HCT116 (cell line): ENCODE data around the gene FYCO1. TPM values are rescaled to one million over a fixed set of nuclear protein-coding genes. Genes with fewer than 3 reads are reported as not detected.

Experiments used
- ATAC-seq: fragments of 200-7000 bp; cut with Tn5 transposase; 2 replicates; pipeline ENCODE4 v1.9.1; 2020; ENCODE audit warnings: mild to moderate bottlenecking, moderate library complexity
- BruUV-seq: library from RNA; stranded (reverse); fragments of 400-500 nt; replicated peaks from 2 replicates; lab custom pipeline; 2021; lab: Mats Ljungman, UMichigan
- CTCF ChIA-PET: fragments of 300-600 bp; sonication (Branson Sonifier 250); formaldehyde crosslinking; loops from one replicate; lab custom pipeline; 2021; ENCODE audit warnings: antibody characterized with exemption; lab: Charles Lee
- POLR2A ChIA-PET: fragments of 300-600, 350-600 bp; sonication (Branson Sonifier 250); formaldehyde crosslinking; loops from one replicate; lab custom pipeline; 2021; ENCODE audit warnings: antibody characterized with exemption; lab: Charles Lee
- RAD21 ChIA-PET, 2 experiments: fragments of 300-600 bp; sonication (Branson Sonifier 250); formaldehyde crosslinking; loops; one replicate each; lab custom pipeline; 2023; ENCODE audit warnings: low total read pairs in 2 of 2; ENCODE audit not compliant: uncharacterized antibody in 2 of 2, unreplicated experiment in 2 of 2, low non-redundant PET in 1 of 2; lab: Charles Lee
- DNase-seq: peaks from one replicate; pipeline ENCODE4 v3.0.0-alpha.2; 2010; ENCODE audit warnings: low read depth, low spot score
- H2AFZ ChIP-seq: fragments of 200-600 bp; shearing (Covaris generic), sonication (generic); 2 replicates; pipeline ENCODE4 v1.6.1; 2017; ENCODE audit warnings: low read depth, mixed run types, mixed read lengths, antibody characterized with exemption, low read length; ENCODE audit not compliant: poor library complexity, severe bottlenecking
- H3K27ac ChIP-seq: 2 replicates; pipeline ENCODE4 v1.5.1; 2012; ENCODE audit warnings: low read depth, low read length
- H3K27me3 ChIP-seq: fragments of 200-600 bp; sonication (generic); 2 replicates; pipeline ENCODE4 v1.6.1; 2016; ENCODE audit warnings: mixed run types, low read length, mixed read lengths; ENCODE audit not compliant: insufficient read depth
- H3K36me3 ChIP-seq, 2 experiments: fragments of 200-500 bp in 1 of 2; fragments of 200-600 bp in 1 of 2; sonication (Bioruptor generic) in 1 of 2; sonication (generic) in 1 of 2; 2 replicates each; pipeline versions ENCODE4 v1.5.1 to v1.6.1; 2014 to 2016; ENCODE audit warnings: low read length in 2 of 2, inconsistent platforms in 1 of 2, mixed read lengths in 1 of 2, mixed run types in 1 of 2; ENCODE audit not compliant: insufficient read depth in 2 of 2, control insufficient read depth in 1 of 2
- H3K4me1 ChIP-seq, 2 experiments: fragments of 200-600 bp in 1 of 2; sonication (generic) in 1 of 2; 2 replicates each; pipeline versions ENCODE4 v1.5.1 to v1.6.1; 2012 to 2017; ENCODE audit warnings: low read length in 2 of 2, inconsistent platforms in 1 of 2, mild to moderate bottlenecking in 1 of 2, mixed read lengths in 1 of 2, mixed run types in 1 of 2, moderate library complexity in 1 of 2; ENCODE audit not compliant: insufficient read depth in 2 of 2, control insufficient read depth in 1 of 2
- H3K4me2 ChIP-seq: fragments of 200-600 bp; sonication (generic); 2 replicates; pipeline ENCODE4 v1.6.1; 2017; ENCODE audit warnings: mixed run types, low read length, mixed read lengths
- H3K4me3 ChIP-seq, 2 experiments: fragments of 200-600 bp in 1 of 2; sonication (generic) in 1 of 2; replicated peaks in 1 of 2; 2 replicates each; pipeline ENCODE4 v1.5.1; 2011 to 2016; ENCODE audit warnings: low read length in 2 of 2, control low read depth in 1 of 2, low read depth in 1 of 2, mild to moderate bottlenecking in 1 of 2, mixed read lengths in 1 of 2, mixed run types in 1 of 2
- H3K79me2 ChIP-seq: fragments of 200-600 bp; sonication (generic); 2 replicates; pipeline ENCODE4 v1.6.1; 2017; ENCODE audit warnings: mild to moderate bottlenecking, mixed run types, low read length, moderate library complexity, mixed read lengths; ENCODE audit not compliant: insufficient read depth
- H3K9ac ChIP-seq: fragments of 200-600 bp; sonication (generic); 2 replicates; pipeline ENCODE4 v1.6.1; 2016; ENCODE audit warnings: low read length, mixed read lengths
- H3K9me2 ChIP-seq: fragments of 200-600 bp; sonication (generic), shearing (Covaris generic); 2 replicates; pipeline ENCODE4 v1.6.1; 2017; ENCODE audit warnings: mixed run types, mild to moderate bottlenecking, moderate library complexity; ENCODE audit not compliant: insufficient read depth
- H3K9me3 ChIP-seq, 2 experiments: fragments of 200-500 bp in 1 of 2; fragments of 200-600 bp in 1 of 2; sonication (Bioruptor generic) in 1 of 2; sonication (generic) in 1 of 2; 2 replicates each; pipeline ENCODE4 v1.6.1; 2014 to 2017; ENCODE audit warnings: low read length in 2 of 2, mixed read lengths in 2 of 2, inconsistent platforms in 1 of 2, low read depth in 1 of 2, mild to moderate bottlenecking in 1 of 2, mixed run types in 1 of 2, moderate library complexity in 1 of 2; ENCODE audit not compliant: control insufficient read depth in 1 of 2, insufficient read depth in 1 of 2
- H4K20me1 ChIP-seq: fragments of 200-600 bp; sonication (generic), shearing (Covaris generic); 2 replicates; pipeline ENCODE4 v1.6.1; 2017; ENCODE audit warnings: mixed run types, mild to moderate bottlenecking, moderate library complexity; ENCODE audit not compliant: insufficient read depth
- ELF1 ChIP-seq: IDR thresholded peaks from 2 replicates; pipeline ENCODE4 v1.6.1; 2012; ENCODE audit warnings: low read depth, borderline replicate concordance
- EZH2 ChIP-seq: fragments of 200-600 bp; sonication (generic); IDR thresholded peaks from 2 replicates; pipeline ENCODE4 v1.6.1; 2017; ENCODE audit warnings: antibody characterized with exemption, mixed run types
- EZH2phosphoT487 ChIP-seq: fragments of 200-600 bp; IDR thresholded peaks from 2 replicates; pipeline ENCODE4 v1.6.1; 2018; ENCODE audit warnings: antibody characterized with exemption, borderline replicate concordance
- FOSL1 ChIP-seq: IDR thresholded peaks from 2 replicates; pipeline ENCODE4 v1.6.1; 2012; ENCODE audit warnings: low read depth
- JUND ChIP-seq: IDR thresholded peaks from 2 replicates; pipeline ENCODE4 v1.6.1; 2012
- MAX ChIP-seq: IDR thresholded peaks from 2 replicates; pipeline ENCODE4 v1.6.1; 2012
- POLR2A ChIP-seq: IDR thresholded peaks from 2 replicates; pipeline ENCODE4 v1.7.0; 2011; ENCODE audit warnings: borderline replicate concordance; ENCODE audit not compliant: insufficient read depth, insufficient read length; ENCODE audit errors: extremely low read depth
- RAD21 ChIP-seq: IDR thresholded peaks from 2 replicates; pipeline ENCODE4 v1.6.1; 2012; ENCODE audit warnings: low read depth, mild to moderate bottlenecking
- REST ChIP-seq: IDR thresholded peaks from 2 replicates; pipeline ENCODE4 v1.6.1; 2012; ENCODE audit warnings: low read depth
- SIN3A ChIP-seq: IDR thresholded peaks from 2 replicates; pipeline ENCODE4 v1.6.1; 2012; ENCODE audit warnings: low read depth
- SP1 ChIP-seq: IDR thresholded peaks from 2 replicates; pipeline ENCODE4 v1.6.1; 2012; ENCODE audit warnings: low read depth
- SRF ChIP-seq: IDR thresholded peaks from 2 replicates; pipeline ENCODE4 v1.6.1; 2012; ENCODE audit warnings: low read depth
- TCF7L2 ChIP-seq: IDR thresholded peaks from 2 replicates; pipeline ENCODE4 v1.7.0; 2011; ENCODE audit warnings: borderline replicate concordance, inconsistent platforms; ENCODE audit not compliant: insufficient read depth, insufficient read length; ENCODE audit errors: extremely low read depth
- YY1 ChIP-seq: IDR thresholded peaks from 2 replicates; pipeline ENCODE4 v1.6.1; 2011; ENCODE audit warnings: low read length, low read depth, moderate library complexity, mild to moderate bottlenecking; ENCODE audit not compliant: insufficient replicate concordance; ENCODE audit errors: extremely low read depth
- ZFX ChIP-seq: fragments of 450-650 bp; IDR thresholded peaks from 2 replicates; pipeline ENCODE4 v1.6.1; 2017
- ZNF274 ChIP-seq: fragments of 200-500 bp; sonication (Bioruptor generic); IDR thresholded peaks from 2 replicates; pipeline ENCODE4 v1.6.1; 2014; ENCODE audit warnings: mild to moderate bottlenecking, low read depth, low read length, inconsistent platforms
- intact Hi-C: fragments of 100-400 bp; cut with micrococcal nuclease; formaldehyde crosslinking; loops from 2 replicates; pipeline ENCODE4 v1.10.0; 2022
- total RNA-seq: library from RNA; stranded (reverse); gene quantifications from one replicate; pipeline ENCODE4 v1.2.1, GENCODE V29; 2021; ENCODE audit not compliant: unreplicated experiment
- TF ChIP-seq, protein P1 (sequence below): IDR thresholded peaks from 2 replicates; pipeline ENCODE4 v1.6.1; 2012
- TF ChIP-seq, protein P2 (sequence below): IDR thresholded peaks from 2 replicates; pipeline ENCODE4 v1.6.1; 2011; ENCODE audit warnings: mild to moderate bottlenecking, low read length, moderate library complexity; ENCODE audit not compliant: insufficient replicate concordance; ENCODE audit errors: extremely low read depth
- TF ChIP-seq, protein P3 (sequence below), 3 experiments: fragments of 200-600 bp in 1 of 3; sonication (generic) in 1 of 3; IDR thresholded peaks in 2 of 3; conservative IDR thresholded peaks in 1 of 3; 2 replicates each; pipeline ENCODE4 v1.5.1; 2012 to 2017; ENCODE audit warnings: low read depth in 2 of 3, low read length in 2 of 3, antibody characterized with exemption in 1 of 3, borderline replicate concordance in 1 of 3, control low read depth in 1 of 3, mild to moderate bottlenecking in 1 of 3, mixed read lengths in 1 of 3, mixed run types in 1 of 3, moderate library complexity in 1 of 3; ENCODE audit not compliant: insufficient read depth in 1 of 3

The FYCO1 gene
- total RNA-seq, 1 experiment from 2014 or later = 15.8 TPM

- ChIA-PET POLR2A (no interaction called here), RAD21 (no interaction called here), CTCF (no interaction called here)
- TF ChIP-seq JUND = no peak
- no peak for TF ChIP-seq FOSL1
- TF ChIP-seq SIN3A = no peak
- TF ChIP-seq EZH2 = no peak
- TF ChIP-seq SP1 = no peak
- TF ChIP-seq YY1 = no peak
- TF ChIP-seq POLR2A = no peak
- TF ChIP-seq, protein P1, sequence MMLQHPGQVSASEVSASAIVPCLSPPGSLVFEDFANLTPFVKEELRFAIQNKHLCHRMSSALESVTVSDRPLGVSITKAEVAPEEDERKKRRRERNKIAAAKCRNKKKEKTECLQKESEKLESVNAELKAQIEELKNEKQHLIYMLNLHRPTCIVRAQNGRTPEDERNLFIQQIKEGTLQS = no peak
- TF ChIP-seq, protein P2, sequence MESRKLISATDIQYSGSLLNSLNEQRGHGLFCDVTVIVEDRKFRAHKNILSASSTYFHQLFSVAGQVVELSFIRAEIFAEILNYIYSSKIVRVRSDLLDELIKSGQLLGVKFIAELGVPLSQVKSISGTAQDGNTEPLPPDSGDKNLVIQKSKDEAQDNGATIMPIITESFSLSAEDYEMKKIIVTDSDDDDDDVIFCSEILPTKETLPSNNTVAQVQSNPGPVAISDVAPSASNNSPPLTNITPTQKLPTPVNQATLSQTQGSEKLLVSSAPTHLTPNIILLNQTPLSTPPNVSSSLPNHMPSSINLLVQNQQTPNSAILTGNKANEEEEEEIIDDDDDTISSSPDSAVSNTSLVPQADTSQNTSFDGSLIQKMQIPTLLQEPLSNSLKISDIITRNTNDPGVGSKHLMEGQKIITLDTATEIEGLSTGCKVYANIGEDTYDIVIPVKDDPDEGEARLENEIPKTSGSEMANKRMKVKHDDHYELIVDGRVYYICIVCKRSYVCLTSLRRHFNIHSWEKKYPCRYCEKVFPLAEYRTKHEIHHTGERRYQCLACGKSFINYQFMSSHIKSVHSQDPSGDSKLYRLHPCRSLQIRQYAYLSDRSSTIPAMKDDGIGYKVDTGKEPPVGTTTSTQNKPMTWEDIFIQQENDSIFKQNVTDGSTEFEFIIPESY = no peak
- no peak for TF ChIP-seq ZFX
- TF ChIP-seq EZH2phosphoT487 = no peak
- no peak for TF ChIP-seq TCF7L2
- TF ChIP-seq REST = no peak
- TF ChIP-seq, protein P3, sequence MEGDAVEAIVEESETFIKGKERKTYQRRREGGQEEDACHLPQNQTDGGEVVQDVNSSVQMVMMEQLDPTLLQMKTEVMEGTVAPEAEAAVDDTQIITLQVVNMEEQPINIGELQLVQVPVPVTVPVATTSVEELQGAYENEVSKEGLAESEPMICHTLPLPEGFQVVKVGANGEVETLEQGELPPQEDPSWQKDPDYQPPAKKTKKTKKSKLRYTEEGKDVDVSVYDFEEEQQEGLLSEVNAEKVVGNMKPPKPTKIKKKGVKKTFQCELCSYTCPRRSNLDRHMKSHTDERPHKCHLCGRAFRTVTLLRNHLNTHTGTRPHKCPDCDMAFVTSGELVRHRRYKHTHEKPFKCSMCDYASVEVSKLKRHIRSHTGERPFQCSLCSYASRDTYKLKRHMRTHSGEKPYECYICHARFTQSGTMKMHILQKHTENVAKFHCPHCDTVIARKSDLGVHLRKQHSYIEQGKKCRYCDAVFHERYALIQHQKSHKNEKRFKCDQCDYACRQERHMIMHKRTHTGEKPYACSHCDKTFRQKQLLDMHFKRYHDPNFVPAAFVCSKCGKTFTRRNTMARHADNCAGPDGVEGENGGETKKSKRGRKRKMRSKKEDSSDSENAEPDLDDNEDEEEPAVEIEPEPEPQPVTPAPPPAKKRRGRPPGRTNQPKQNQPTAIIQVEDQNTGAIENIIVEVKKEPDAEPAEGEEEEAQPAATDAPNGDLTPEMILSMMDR (IDR thresholded peaks at IDR 0.05 in 2 of 3, conservative IDR thresholded peaks at IDR 0.05 in 1 of 3; ENCODE audit: borderline replicate concordance in 1 of 3, insufficient read depth in 1 of 3, low read depth in 2 of 3, low read length in 2 of 3) = no peak
- no peak for TF ChIP-seq RAD21
- TF ChIP-seq ZNF274 = no peak
- no peak for TF ChIP-seq SRF
- TF ChIP-seq MAX = no peak
- no peak for TF ChIP-seq ELF1
- Histone ChIP-seq H3K9me2 (no peaks in the 10 kb centered on the region), H3K9me3 (no peaks in the 10 kb centered on the region), H3K9ac (no peak overlapping the region), H3K4me3 (no peak overlapping the region), H3K27ac (no peak overlapping the region), H3K36me3 (peaks cover 27 to 28% of the 10 kb centered on the region in 2 experiments; a peak in 3 of 4 replicates), H3K79me2 (peaks cover 2% of the 10 kb centered on the region; the same call in 1 of the 2 replicates), H3K4me2 (no peak overlapping the region), H3K4me1 (no peaks in the 10 kb centered on the region), H2AFZ (no peak overlapping the region), H3K27me3 (no peaks in the 10 kb centered on the region), H4K20me1 (no peaks in the 10 kb centered on the region)
- no TSS peak for BruUV-seq
- ATAC-seq (no peak), DNase-seq (no peak)
- intact Hi-C loops = no loop called here
Observed at GRCh38 chr3:45980819-45981218, 14.8 kb downstream of the FYCO1 start.
